Panc1 (cell line): ENCODE data around the gene IPMK. TPM values are rescaled to one million over a fixed set of nuclear protein-coding genes. Genes with fewer than 3 reads are reported as not detected.
"Not testable (repeated sequence)": the region's sequence is repeated elsewhere in the genome, so short reads cannot be mapped to it uniquely, and the experiment has no call there.

Source experiments
- ATAC-seq: fragments of 200-7000 bp; cut with Tn5 transposase; 2 replicates; pipeline ENCODE4 v1.9.1; 2020; ENCODE audit warnings: mild to moderate bottlenecking, moderate library complexity
- BruUV-seq: library from RNA; stranded (reverse); fragments of 400-500 nt; replicated peaks from 2 replicates; lab custom pipeline; 2021; lab: Mats Ljungman, UMichigan
- CTCF ChIA-PET: fragments of 300-600 bp; sonication (Branson Sonifier 250); formaldehyde crosslinking; loops from one replicate; lab custom pipeline; 2022; ENCODE audit warnings: antibody characterized with exemption; lab: Charles Lee
- POLR2A ChIA-PET: fragments of 300-600 bp; sonication (Branson Sonifier 250); formaldehyde crosslinking; loops from one replicate; lab custom pipeline; 2022; ENCODE audit warnings: antibody characterized with exemption; lab: Charles Lee
- DNase-seq: peaks from one replicate; pipeline ENCODE4 v3.0.0-alpha.2; 2010; ENCODE audit warnings: low read depth, low spot score
- H3K27ac ChIP-seq: 2 replicates; pipeline ENCODE4 v1.5.1; 2011; ENCODE audit warnings: mild to moderate bottlenecking, low read length, inconsistent platforms
- H3K27me3 ChIP-seq: fragments of 200-500 bp; sonication (Bioruptor generic); 2 replicates; pipeline ENCODE4 v1.6.0; 2014; ENCODE audit warnings: low read length, inconsistent platforms; ENCODE audit not compliant: control insufficient read depth, insufficient read depth
- H3K36me3 ChIP-seq: fragments of 200-500 bp; sonication (Bioruptor generic); 2 replicates; pipeline ENCODE4 v1.5.1; 2014; ENCODE audit warnings: inconsistent platforms, mild to moderate bottlenecking, low read length, moderate library complexity; ENCODE audit not compliant: control insufficient read depth, insufficient read depth
- H3K4me1 ChIP-seq: 2 replicates; pipeline ENCODE4 v1.5.1; 2011; ENCODE audit warnings: inconsistent platforms, mild to moderate bottlenecking, low read length, moderate library complexity; ENCODE audit not compliant: control insufficient read depth, insufficient read depth
- H3K4me3 ChIP-seq, 2 experiments: 2 replicates each; pipeline ENCODE4 v1.5.1; 2011 to 2012; ENCODE audit warnings: low read depth in 2 of 2, low read length in 2 of 2, mild to moderate bottlenecking in 2 of 2, inconsistent platforms in 1 of 2, moderate library complexity in 1 of 2
- H3K9me3 ChIP-seq: fragments of 200-500 bp; sonication (Bioruptor generic); 2 replicates; pipeline ENCODE4 v1.5.1; 2014; ENCODE audit warnings: low read depth, mild to moderate bottlenecking, inconsistent platforms, low read length, moderate library complexity; ENCODE audit not compliant: control insufficient read depth, insufficient read depth
- POLR2AphosphoS5 ChIP-seq: IDR thresholded peaks from 2 replicates; pipeline ENCODE4 v1.6.1; 2012; ENCODE audit warnings: mild to moderate bottlenecking, low read depth, low read length, moderate library complexity
- REST ChIP-seq, 2 experiments: IDR thresholded peaks; 2 replicates each; pipeline ENCODE4 v1.6.1; 2011 to 2012; ENCODE audit warnings: low read depth in 2 of 2, control low read depth in 1 of 2, low read length in 1 of 2, mild to moderate bottlenecking in 1 of 2, moderate library complexity in 1 of 2; ENCODE audit not compliant: insufficient read depth in 1 of 2
- SIN3A ChIP-seq: IDR thresholded peaks from 2 replicates; pipeline ENCODE4 v1.6.1; 2012; ENCODE audit warnings: low read depth, mild to moderate bottlenecking, low read length, moderate library complexity, borderline replicate concordance; ENCODE audit not compliant: insufficient read depth
- TCF7L2 ChIP-seq: IDR thresholded peaks from 2 replicates; pipeline ENCODE4 v1.6.1; 2011; ENCODE audit warnings: mild to moderate bottlenecking, low read depth, low read length, inconsistent platforms
- in situ Hi-C: cut with HindIII; loops from 2 replicates; pipeline ENCODE4 v1.10.0; 2016; ENCODE audit warnings: low sequenced_read_pairs, low pct_unique_long_range_greater_than_20kb
- intact Hi-C: fragments of 100-400 bp; cut with micrococcal nuclease; formaldehyde crosslinking; loops from one replicate; pipeline ENCODE4 v1.10.0; 2022; ENCODE audit not compliant: unreplicated experiment
- total RNA-seq: library from RNA; stranded (reverse); gene quantifications from one replicate; pipeline ENCODE4 v1.2.1, GENCODE V29; 2021; ENCODE audit not compliant: unreplicated experiment
- TF ChIP-seq, protein P1 (sequence below): fragments of 450-650 bp; IDR thresholded peaks from 2 replicates; pipeline ENCODE4 v1.5.1; 2017; ENCODE audit warnings: mild to moderate bottlenecking

The IPMK gene
- total RNA-seq, 1 experiment from 2014 or later = 9.3 TPM

GRCh38 chr10:58157076-58157766 is 110.5 kb downstream of the IPMK start:
- no peaks in the 10 kb centered on the region for H3K9me3 ChIP-seq
- no peak for DNase-seq
- ChIA-PET CTCF (no interaction called here), POLR2A (no interaction called here)
- TF ChIP-seq POLR2AphosphoS5 (no peak), SIN3A (no peak), TCF7L2 (no peak), REST (IDR thresholded peaks at IDR 0.05; ENCODE audit: insufficient read depth in 1 of 2, low read depth in 2 of 2, low read length in 1 of 2) (no peak)
- TF ChIP-seq, protein P1, sequence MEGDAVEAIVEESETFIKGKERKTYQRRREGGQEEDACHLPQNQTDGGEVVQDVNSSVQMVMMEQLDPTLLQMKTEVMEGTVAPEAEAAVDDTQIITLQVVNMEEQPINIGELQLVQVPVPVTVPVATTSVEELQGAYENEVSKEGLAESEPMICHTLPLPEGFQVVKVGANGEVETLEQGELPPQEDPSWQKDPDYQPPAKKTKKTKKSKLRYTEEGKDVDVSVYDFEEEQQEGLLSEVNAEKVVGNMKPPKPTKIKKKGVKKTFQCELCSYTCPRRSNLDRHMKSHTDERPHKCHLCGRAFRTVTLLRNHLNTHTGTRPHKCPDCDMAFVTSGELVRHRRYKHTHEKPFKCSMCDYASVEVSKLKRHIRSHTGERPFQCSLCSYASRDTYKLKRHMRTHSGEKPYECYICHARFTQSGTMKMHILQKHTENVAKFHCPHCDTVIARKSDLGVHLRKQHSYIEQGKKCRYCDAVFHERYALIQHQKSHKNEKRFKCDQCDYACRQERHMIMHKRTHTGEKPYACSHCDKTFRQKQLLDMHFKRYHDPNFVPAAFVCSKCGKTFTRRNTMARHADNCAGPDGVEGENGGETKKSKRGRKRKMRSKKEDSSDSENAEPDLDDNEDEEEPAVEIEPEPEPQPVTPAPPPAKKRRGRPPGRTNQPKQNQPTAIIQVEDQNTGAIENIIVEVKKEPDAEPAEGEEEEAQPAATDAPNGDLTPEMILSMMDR = no peak
- ATAC-seq = no peak
- in situ Hi-C loops = no loop called here
- BruUV-seq = no TSS peak
- no peak overlapping the region for H3K4me3 ChIP-seq
- no peaks in the 10 kb centered on the region for H3K4me1 ChIP-seq
- intact Hi-C loops = loop anchor here (10.0 kb wide), 1 partner anchor 822 kb away; no protein-coding TSS in a partner anchor
- no peaks in the 10 kb centered on the region for H3K36me3 ChIP-seq
- no peak overlapping the region for H3K27ac ChIP-seq
- 0 out of 2 replicates have a peak, but pooled peaks cover 2% of the 10 kb centered on the region for H3K27me3 ChIP-seq

DNA sequence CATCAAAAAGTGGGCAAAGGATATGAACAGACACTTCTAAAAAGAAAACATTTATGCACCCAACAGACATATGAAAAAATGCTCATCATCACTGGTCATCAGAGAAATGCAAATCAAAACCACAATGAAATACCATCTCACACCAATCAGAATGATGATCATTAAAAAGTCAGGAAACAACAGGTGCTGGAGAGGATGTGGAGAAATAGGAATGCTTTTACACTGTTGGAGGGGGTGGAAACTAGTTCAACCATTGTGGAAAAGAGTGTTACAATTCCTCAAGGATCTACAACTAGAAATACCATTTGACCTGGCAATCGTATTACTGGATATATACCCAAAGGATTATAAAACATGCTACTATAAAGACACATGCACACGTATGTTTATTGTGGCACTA is 111.8 kb downstream of the IPMK start:
- CTCF ChIA-PET, H3K27ac ChIP-seq, DNase-seq, H3K4me1 ChIP-seq, POLR2A ChIA-PET, H3K4me3 ChIP-seq, in situ Hi-C loops, H3K36me3 ChIP-seq, H3K27me3 ChIP-seq, ATAC-seq, H3K9me3 ChIP-seq, BruUV-seq: not testable (repeated sequence)
- intact Hi-C loops = loop anchor here (10.0 kb wide), 1 partner anchor 821 kb away; no protein-coding TSS in a partner anchor

DNA sequence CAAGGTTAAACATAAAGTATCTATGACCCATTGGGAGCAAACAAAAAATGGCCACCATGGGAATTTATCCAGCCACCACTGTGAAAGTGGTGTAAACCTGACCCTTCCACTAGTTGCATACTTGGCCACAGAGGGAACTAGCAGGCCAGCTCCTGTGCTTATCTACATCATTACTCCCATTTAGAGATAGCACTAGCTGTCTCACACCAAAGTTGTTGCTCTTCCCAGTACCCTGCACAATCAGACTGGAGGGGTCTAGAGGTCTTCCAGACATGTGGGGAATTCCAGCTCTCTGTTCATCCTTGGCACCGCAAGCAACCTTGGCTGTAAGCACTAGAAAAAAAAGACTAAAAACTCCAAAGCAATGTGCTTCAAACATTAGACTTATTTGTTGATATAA is 113.9 kb downstream of the IPMK start:
- no peak overlapping the region for H3K4me3 ChIP-seq
- ATAC-seq (no peak), DNase-seq (no peak)
- ChIA-PET CTCF (no interaction called here), POLR2A (no interaction called here)
- intact Hi-C loops (loop anchor here (10.0 kb wide), 1 partner anchor 819 kb away; no protein-coding TSS in a partner anchor), in situ Hi-C loops (no loop called here)
- TF ChIP-seq REST (IDR thresholded peaks at IDR 0.05; ENCODE audit: insufficient read depth in 1 of 2, low read depth in 2 of 2, low read length in 1 of 2) (no peak), POLR2AphosphoS5 (no peak), SIN3A (no peak), TCF7L2 (no peak)
- TF ChIP-seq, protein P1 = no peak
- H3K4me1 ChIP-seq = no peaks in the 10 kb centered on the region
- H3K27me3 ChIP-seq = 0 out of 2 replicates have a peak, but pooled peaks cover 2% of the 10 kb centered on the region
- no peaks in the 10 kb centered on the region for H3K9me3 ChIP-seq
- H3K27ac ChIP-seq = no peak overlapping the region
- H3K36me3 ChIP-seq = no peaks in the 10 kb centered on the region
- BruUV-seq = no TSS peak
